ENCODE results near the gene AGBL1.

AGBL1 gene

DNA sequence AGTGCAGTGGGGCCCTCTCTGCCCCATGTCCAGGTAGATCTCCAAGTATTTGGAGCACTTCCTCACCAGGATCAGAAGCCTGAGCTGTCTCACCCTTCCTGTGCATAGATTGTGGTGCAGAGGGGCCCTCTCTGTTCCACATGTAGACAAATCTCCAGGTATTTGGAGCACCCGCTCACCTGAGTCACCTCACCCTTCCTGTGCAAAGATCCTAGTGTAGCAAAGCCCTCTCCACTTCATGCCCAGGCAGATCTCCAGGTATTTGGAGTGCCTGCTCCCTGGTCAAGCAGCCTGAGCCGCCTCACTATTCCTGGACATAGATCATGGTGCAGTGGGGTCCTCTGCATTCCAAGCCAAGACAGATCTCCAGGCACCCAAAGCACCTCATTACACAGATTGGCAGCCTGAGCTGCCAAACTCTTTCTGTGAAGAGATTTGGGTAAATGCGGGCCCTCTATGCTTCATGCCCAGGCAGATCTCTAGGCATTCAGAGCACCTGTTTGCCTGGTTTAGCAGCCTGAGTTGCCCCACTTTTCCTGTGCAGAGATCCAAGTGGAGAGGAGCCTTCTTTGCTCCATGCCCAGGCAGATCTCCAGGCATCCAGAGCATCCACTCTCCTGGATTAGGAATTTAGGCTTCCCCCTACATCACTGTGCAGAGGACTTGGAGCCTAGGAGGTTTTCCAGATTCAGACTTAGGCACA, 249.8 kb downstream of the AGBL1 start:
- no peak for DNase-seq

- no peak for DNase-seq
These were observed 254.1 kb downstream of the AGBL1 start for GRCh38 chr15:86333819-86334218.

- DNase-seq: no peak
These were observed 256.5 kb downstream of the AGBL1 start for GRCh38 chr15:86336051-86336788.

GRCh38 chr15:86337071-86337470, 257.4 kb downstream of the AGBL1 start:
- no peak for DNase-seq

DNA sequence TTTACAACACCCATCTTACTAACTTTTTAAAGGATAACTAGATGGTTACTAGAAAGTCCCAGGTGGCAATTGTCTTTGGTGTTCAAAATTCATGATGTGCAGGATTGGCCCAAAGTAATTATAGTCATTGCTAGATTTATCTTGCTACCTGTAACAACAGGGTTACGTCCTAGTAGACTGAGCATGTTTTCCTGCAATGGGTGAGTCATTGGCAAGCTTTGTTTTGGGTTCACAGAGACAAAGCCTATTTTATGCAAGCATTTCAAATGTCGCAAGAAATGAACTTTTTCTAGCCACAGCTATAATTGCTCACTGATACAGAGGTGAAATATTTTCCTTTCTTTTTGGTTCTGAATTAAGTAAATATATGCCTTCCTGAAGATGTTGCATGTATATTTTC, 267.6 kb downstream of the AGBL1 start:
- no peak for DNase-seq

DNA sequence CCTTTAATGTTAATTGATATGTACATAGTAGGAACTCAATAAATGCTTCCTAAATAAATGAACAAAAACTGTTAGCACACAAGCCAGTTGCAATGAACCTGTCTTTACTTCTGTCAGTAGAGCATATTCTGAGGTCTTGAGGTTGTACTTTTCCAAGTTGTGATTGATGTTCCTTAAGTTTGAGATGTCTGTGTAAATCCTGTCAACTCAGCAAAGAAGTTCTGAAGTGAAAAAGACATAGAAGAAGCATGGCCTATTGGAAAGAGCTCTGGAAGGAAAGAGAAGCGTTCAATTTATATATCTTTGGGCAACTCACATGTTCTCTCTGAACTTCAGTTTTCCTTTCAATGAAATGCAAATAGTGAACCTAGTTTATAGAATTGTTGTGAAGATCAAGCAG, 269.9 kb downstream of the AGBL1 start:
- DNase-seq: no peak

GRCh38 chr15:86353213-86353612, 273.5 kb downstream of the AGBL1 start:
- no peak for DNase-seq

DNA sequence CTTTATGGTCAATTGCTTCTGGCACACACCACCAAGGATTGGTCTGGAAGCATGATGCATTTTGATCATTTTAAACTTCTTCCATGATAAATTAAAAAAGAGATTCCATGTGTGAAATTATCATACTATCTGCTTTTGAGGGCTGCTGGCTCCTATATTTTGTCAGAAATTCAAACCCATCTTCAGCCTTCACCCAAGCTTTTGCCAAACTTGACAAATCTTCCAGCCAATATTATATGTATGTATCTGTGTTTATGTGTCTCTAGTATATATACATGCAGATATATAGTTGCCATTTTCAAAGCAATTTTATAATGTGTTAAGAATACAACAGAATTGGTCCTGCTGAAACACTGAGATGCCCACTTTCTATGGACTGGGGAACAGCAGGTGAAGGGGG, 275.7 kb downstream of the AGBL1 start:
- DNase-seq: no peak

GRCh38 chr15:86355801-86356200, 276.1 kb downstream of the AGBL1 start:
- DNase-seq: no peak

GRCh38 chr15:86362555-86362954, 282.9 kb downstream of the AGBL1 start:
- no peak for DNase-seq

DNA sequence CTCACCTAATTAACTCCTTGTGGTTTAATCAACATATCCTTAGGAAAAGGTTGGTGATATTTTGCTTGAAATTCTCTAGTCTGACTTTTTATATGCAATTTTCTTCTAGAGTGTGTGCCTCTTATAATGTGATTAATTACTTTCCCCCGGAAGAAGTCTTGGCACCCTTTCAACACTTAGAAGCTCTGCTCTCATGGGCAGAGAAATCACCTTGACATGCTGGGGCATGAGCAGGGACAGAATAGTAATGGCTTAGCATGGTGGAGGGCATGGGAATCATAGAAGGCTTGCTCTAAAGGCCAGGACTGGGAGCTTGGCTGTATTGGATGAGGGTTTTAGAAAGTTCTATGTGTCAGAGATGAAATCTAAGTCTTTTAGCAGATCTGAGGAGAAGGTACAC, 293.5 kb downstream of the AGBL1 start:
- DNase-seq: no peak

DNA sequence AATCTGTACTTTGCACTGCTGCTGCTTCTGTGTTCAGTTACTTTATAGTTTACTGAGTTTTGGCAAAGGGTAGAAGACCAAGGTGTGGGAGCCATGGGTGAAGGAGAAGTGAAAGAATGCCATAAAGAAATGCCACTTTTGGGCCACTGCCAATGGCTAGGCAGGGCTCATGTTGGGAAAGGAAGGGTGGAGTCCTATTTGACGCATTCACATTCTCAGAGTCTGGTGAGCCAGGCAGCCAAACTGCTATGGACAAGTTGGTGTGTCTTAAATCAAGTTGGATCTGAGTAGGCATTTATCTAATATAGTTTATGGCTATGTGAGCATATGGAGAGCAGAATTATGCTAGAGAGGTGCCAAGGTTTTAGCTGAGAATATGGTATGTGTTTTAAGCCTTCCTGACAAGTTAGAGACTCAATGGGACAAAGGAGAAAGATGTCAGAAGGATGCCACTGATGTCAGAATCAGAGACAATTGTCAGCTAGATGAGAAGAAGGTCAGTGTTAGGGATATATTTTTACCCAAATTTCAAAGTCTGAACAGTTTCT, 296.1 kb downstream of the AGBL1 start:
- DNase-seq: no peak

GRCh38 chr15:86377914-86378313, 298.2 kb downstream of the AGBL1 start:
- DNase-seq: no peak

DNA sequence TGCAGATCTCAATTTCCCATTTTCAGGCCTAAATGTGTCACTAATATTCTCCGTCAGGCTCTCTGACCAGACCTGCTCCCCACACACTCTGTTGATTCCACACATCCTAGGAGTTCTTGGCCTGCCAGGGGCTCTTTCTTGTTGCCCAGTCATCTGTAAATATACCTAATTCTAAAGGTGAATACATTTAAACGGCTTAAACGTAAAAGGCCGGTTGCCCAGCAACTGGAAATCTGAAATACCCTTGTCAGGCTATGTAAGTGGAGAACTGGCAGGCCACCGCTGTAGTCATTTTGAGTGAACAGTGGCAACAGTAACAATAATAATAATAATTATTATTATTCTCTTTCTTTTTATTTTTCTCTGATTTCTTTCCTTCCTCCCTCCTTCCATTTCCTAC, 302.7 kb downstream of the AGBL1 start:
- DNase-seq: no peak

- no peak for DNase-seq
These were observed 303.9 kb downstream of the AGBL1 start for GRCh38 chr15:86383611-86384010.

DNA sequence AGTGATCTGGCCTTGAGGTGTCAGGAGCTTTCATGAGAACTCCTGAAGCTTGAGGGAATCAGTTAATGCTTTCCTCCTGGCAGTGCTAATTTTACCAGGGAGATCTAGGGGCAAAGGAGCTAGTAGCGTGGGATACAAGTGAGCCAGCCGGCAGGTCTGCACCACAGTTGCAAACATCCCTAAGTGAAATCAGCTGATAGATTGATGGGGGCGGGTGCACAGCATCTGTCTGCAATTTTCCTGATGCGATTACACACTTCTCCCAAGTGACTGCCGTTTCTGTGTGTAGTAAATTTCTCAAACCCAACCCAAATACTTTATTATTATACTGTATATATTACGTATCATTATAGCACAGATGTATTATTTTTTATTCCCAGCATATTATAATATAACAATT, 304.5 kb downstream of the AGBL1 start:
- DNase-seq: no peak

DNA sequence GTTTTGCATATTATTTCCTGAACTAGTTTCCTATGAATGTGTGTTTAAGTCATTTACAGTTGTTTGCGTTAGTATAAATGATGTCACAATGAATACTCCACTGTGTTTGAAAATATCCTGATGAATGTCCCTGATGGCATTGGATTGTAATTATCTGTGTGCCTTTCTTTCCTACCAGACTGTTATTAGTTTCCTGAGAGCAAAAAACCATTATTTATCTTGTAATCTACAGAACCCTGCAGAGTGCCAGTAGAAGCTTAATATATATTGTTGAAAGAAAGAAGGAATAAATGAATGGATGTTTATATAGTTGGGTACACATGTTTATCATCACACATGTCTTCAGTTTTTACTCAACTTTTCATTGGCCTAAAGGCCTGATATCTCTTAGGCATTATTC, 312.6 kb downstream of the AGBL1 start:
- DNase-seq: no peak

- DNase-seq: no peak
These were observed 313.2 kb downstream of the AGBL1 start for GRCh38 chr15:86392874-86393273.

DNA sequence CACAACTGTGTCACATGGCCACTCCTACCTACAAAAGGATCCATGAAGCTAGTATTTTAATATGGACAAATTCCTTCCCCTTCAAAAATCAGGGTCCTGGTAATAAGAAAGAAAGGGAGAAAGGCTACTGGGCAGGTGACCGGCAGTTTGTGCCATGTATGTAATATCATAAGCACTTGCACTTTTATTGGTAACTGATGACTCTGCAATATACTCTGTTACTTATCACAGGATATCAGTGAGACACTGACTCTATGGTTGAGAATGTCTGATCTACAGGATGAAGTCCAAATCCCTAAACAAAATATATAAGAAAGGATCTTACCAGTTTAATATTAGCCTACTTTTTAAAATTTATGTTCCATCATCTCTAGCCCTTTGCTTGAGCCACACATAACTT, 315.2 kb downstream of the AGBL1 start:
- no peak for DNase-seq

- no peak for DNase-seq
These were observed 319.6 kb downstream of the AGBL1 start for GRCh38 chr15:86399041-86399954.

DNA sequence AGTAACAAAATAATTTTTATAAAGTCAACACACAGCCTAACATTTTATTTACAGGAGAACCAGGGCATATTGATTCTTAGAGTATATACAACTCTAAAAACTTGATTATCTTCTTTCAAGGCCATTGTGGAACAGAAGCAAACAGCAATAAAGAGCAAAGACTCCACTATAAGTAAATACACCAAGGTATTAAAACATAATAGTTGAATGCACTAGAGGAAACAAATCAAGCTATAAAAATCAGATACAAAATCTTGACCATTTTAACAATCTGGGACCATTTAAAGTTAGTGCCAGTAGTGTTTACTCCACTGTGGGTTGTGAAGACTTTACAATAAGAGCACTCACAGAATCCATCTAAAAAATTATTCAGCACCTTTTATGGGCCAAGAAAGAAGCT, 323.6 kb downstream of the AGBL1 start:
- DNase-seq: no peak

GRCh38 chr15:86403914-86404583, 324.4 kb downstream of the AGBL1 start:
- no peak for DNase-seq

GRCh38 chr15:86408261-86408660, 328.6 kb downstream of the AGBL1 start:
- no peak for DNase-seq
